ENCODE results near the gene IFFO2. TPM values are rescaled to one million over a fixed set of nuclear protein-coding genes. Genes with fewer than 3 reads are reported as not detected.

Gene IFFO2
- total and polyA plus RNA-seq, 10 of the 15 experiments (the other 5 are each of a cell fraction or from before 2014, with no cell fraction given) = 1.2 to 18.4 (median 6.7) TPM

DNA sequence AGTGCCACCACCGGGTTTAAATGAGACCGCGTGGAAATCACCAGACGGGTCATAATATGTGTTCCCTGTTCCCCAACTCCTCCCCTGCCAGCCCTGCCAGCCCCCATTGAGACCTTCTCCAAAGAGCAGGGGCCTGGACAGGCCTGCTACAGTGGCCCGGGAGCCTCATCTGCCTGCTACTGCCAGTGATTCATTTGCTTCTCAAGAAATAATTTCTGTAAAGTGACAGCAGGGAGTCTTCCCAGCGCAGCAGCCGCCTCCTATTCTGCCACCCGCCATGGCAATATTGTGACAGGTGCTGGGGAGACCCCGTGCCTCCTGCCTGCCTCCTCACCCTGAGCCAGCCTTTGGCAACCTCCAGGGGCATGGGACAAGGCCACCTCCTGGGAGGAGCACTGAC is 8.9 kb downstream of the IFFO2 start:
- intact Hi-C loops (cut with micrococcal nuclease; ENCODE audit: unreplicated experiment) (no loop called here), in situ Hi-C loops (cut with MboI) (no loop called here)
- no peak overlapping the region for H2AFZ ChIP-seq (ENCODE audit: control insufficient read depth, low read depth, low read length)
- H3K4me3 ChIP-seq = no peak overlapping the region
- no peak overlapping the region for H3K27ac ChIP-seq (ENCODE audit: control insufficient read depth, insufficient read depth)
- WGBS (ENCODE audit: insufficient coverage, insufficient replicate concordance, low lambda C conversion rate, missing lambda C conversion rate) = 90% methylated on average over 9 of the region's 9 CpGs
- ChIA-PET CTCF (interaction anchor here (2.8 to 8.1 kb wide), 2 partner anchors 20 to 34 kb away, joined by 10 to 57 read pairs; no protein-coding TSS in a partner anchor), POLR2A (interaction anchor here (1.6 kb wide), 1 partner anchor 21 kb away, joined by 4 read pairs; no protein-coding TSS in a partner anchor), RAD21 (ENCODE audit: unreplicated experiment) (no interaction called here), SMC1A (ENCODE audit: uncharacterized antibody, unreplicated experiment) (no interaction called here)
- peaks cover 38% of the 10 kb centered on the region for H3K79me2 ChIP-seq (ENCODE audit: control insufficient read depth, insufficient read depth, low read length)
- FAIRE-seq (no peak), ATAC-seq (no peak), DNase-seq (ENCODE audit: low read depth, low spot score) (no peak)
- no peaks in the 10 kb centered on the region for H4K20me1 ChIP-seq (ENCODE audit: control insufficient read depth, insufficient read depth)
- H3K4me2 ChIP-seq (ENCODE audit: control insufficient read depth, insufficient read depth) = no peak overlapping the region
- TF ChIP-seq MEF2A (IDR thresholded peaks at IDR 0.05; ENCODE audit: insufficient read depth, low read depth, low read length) (no peak), ATF2 (IDR thresholded peaks at IDR 0.05; ENCODE audit: low read length) (no peak), SRF (IDR thresholded peaks at IDR 0.05; ENCODE audit: low read depth in 2 of 2, low read length in 2 of 2) (no peak)
- no peaks in the 10 kb centered on the region for H3K27me3 ChIP-seq (replicated peaks in 1 of 2; ENCODE audit: control insufficient read depth in 2 of 2, insufficient read depth in 2 of 2, low read length in 1 of 2)
- peaks cover 59% of the 10 kb centered on the region for H3K4me1 ChIP-seq (ENCODE audit: control insufficient read depth, insufficient read depth, low read length)
- H3K9me3 ChIP-seq (replicated peaks; ENCODE audit: control insufficient read depth, insufficient read depth, low read length) = no peaks in the 10 kb centered on the region
- no TSS peak for BruUV-seq (replicated peaks)
- H3K36me3 ChIP-seq (ENCODE audit: control insufficient read depth in 2 of 2, insufficient read depth in 2 of 2, low read length in 1 of 2) = no peaks in the 10 kb centered on the region
- H3K9ac ChIP-seq (ENCODE audit: control insufficient read depth, insufficient read depth, low read length) = no peak overlapping the region

DNA sequence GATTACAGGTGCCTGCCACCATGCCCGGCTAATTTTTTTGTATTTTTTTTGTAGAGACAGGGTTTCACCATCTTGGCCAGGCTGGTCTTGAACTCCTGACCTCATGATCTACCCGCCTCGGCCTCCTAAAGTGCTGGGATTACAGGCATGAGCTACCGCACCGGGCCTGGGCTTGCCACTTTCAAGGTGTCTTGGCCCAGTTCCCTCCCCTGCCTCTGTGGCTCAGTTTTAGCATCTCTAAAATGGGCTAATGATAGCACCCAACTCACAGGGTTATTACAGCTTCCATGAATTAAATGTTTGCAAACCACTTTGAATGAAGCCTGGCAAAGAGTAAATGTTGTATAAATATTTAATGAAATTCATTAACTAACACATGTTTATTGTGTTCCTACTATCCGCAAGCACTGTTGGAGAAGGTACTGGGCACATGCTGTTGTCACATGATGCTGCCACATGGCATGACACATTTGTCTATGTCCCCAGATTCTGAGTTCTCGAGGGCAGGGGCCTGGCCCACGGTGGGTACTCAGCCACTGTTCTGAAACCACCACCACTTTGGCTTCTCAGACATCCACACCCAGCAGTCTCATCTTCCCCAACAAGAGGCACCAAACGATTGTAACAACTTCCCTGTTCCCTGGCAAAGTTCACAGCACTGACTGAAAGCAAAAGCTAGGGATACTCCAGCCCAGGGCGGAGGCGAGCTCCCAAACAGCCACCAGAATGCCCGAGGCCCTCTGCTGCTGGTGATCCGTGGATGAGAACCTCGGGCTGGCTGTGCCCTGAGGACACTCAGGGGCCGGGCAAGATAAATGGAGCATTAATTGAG is 9.7 kb downstream of the IFFO2 start:
- Histone ChIP-seq H3K79me2 (ENCODE audit: control insufficient read depth, insufficient read depth, low read length) (peaks cover 36% of the 10 kb centered on the region), H3K4me2 (ENCODE audit: control insufficient read depth, insufficient read depth) (no peak overlapping the region), H3K27ac (ENCODE audit: control insufficient read depth, insufficient read depth) (no peak overlapping the region), H3K36me3 (ENCODE audit: control insufficient read depth in 2 of 2, insufficient read depth in 2 of 2, low read length in 1 of 2) (no peaks in the 10 kb centered on the region), H4K20me1 (ENCODE audit: control insufficient read depth, insufficient read depth) (no peaks in the 10 kb centered on the region), H3K9me3 (replicated peaks; ENCODE audit: control insufficient read depth, insufficient read depth, low read length) (no peaks in the 10 kb centered on the region), H3K27me3 (replicated peaks in 1 of 2; ENCODE audit: control insufficient read depth in 2 of 2, insufficient read depth in 2 of 2, low read length in 1 of 2) (no peaks in the 10 kb centered on the region), H3K9ac (ENCODE audit: control insufficient read depth, insufficient read depth, low read length) (no peak overlapping the region), H3K4me1 (ENCODE audit: control insufficient read depth, insufficient read depth, low read length) (peaks cover 51% of the 10 kb centered on the region), H3K4me3 (no peak overlapping the region), H2AFZ (ENCODE audit: control insufficient read depth, low read depth, low read length) (no peak overlapping the region)
- intact Hi-C loops (cut with micrococcal nuclease; ENCODE audit: unreplicated experiment) = no loop called here
- in situ Hi-C loops (cut with MboI) = no loop called here
- CTCF ChIA-PET = interaction anchor here (0.7 to 2.8 kb wide), 4 partner anchors 8 to 39 kb away, joined by 3 to 10 read pairs (median 5); no protein-coding TSS in a partner anchor
- 89% methylated on average over 15 of the region's 15 CpGs for WGBS (ENCODE audit: insufficient coverage, insufficient replicate concordance, low lambda C conversion rate, missing lambda C conversion rate)
- POLR2A ChIA-PET = interaction anchor here (0.7 to 1.6 kb wide), 2 partner anchors 10 to 20 kb away, joined by 3 to 4 read pairs; no protein-coding TSS in a partner anchor
- SMC1A ChIA-PET (ENCODE audit: uncharacterized antibody, unreplicated experiment) = interaction anchor here (0.7 to 0.9 kb wide), 2 partner anchors 19 to 32 kb away, joined by 3 to 4 read pairs; no protein-coding TSS in a partner anchor
- no peak for ATAC-seq
- RAD21 ChIA-PET (ENCODE audit: unreplicated experiment) = no interaction called here
- BruUV-seq (replicated peaks) = no TSS peak
- no peak for FAIRE-seq
- no peak for DNase-seq (ENCODE audit: low read depth, low spot score)
- TF ChIP-seq EZH2 (IDR thresholded peaks at IDR 0.05; ENCODE audit: borderline replicate concordance, control insufficient read depth, low read depth, low read length) (no peak), MYC (IDR thresholded peaks at IDR 0.05; ENCODE audit: insufficient read depth, insufficient read length, insufficient replicate concordance, low read length, severe bottlenecking) (no peak), SUZ12 (IDR thresholded peaks at IDR 0.05; ENCODE audit: unreplicated experiment) (no peak), RELB (IDR thresholded peaks at IDR 0.05; ENCODE audit: low read depth) (no peak), SRF (IDR thresholded peaks at IDR 0.05; ENCODE audit: low read depth in 2 of 2, low read length in 2 of 2) (no peak)

All from GM12878 (cell line).